B cell (primary cell): ENCODE data around the gene H1-8.

Experiments
- CTCF ChIP-seq: fragments of 200-600 bp; IDR thresholded peaks from one replicate; pipeline ENCODE4 v1.8.0; 2022; ENCODE audit warnings: antibody characterized with exemption, mild to moderate bottlenecking
- EZH2 ChIP-seq: IDR thresholded peaks from 2 replicates; pipeline ENCODE4 v1.6.1; 2012; ENCODE audit warnings: borderline replicate concordance, low read depth, mild to moderate bottlenecking, moderate library complexity, low read length; ENCODE audit not compliant: insufficient read depth, poor library complexity, severe bottlenecking

DNA sequence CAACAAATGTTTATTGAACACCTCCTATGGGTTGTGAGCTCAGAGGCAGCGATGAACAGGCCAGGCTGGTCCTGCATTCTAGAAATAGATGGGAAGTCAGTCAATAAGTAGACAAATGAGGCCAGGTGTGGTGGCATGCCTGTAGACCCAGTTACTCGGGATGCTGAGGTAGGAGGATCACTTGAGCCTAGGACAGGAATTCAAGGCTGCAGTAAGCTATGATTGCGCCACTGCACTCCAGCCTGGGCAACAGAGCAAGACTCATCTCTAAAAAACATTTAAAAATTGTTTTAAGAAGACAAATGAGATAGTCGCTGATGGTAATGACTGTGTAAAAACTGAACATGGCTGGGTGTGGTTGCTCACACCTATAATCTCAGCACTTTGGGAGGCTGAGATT, 18.9 kb upstream of the H1-8 start:
- TF ChIP-seq EZH2 (no peak), CTCF (no peak)
